Immature natural killer cell (primary cell): ENCODE measurements around the gene SUGCT. TPM values are rescaled to one million over a fixed set of nuclear protein-coding genes. Genes with fewer than 3 reads are reported as not detected.
A peak's percentile ranks its signal among the peaks of the same experiment; 100 is the strongest.
"Not testable (repeated sequence)": the region's sequence is repeated elsewhere in the genome, so short reads cannot be mapped to it uniquely, and the experiment has no call there.

Experiments used
- DNase-seq, 3 donors: peaks; one replicate each; pipeline ENCODE4 v3.0.0; 2022; ENCODE audit warnings: mixed read lengths in 1 of 3
- H3K27ac Mint-ChIP-seq, 6 donors: one replicate each; pipeline ENCODE4 v1.8.0; 2020; ENCODE audit warnings: mixed read lengths in 6 of 6, mild to moderate bottlenecking in 5 of 6, inconsistent platforms in 4 of 6, moderate library complexity in 3 of 6
- H3K27me3 Mint-ChIP-seq, 3 donors: one replicate each; pipeline ENCODE4 v1.8.0; 2020 to 2021; ENCODE audit warnings: low read depth in 3 of 3, mild to moderate bottlenecking in 3 of 3, mixed read lengths in 3 of 3, moderate library complexity in 3 of 3, inconsistent platforms in 1 of 3
- H3K36me3 Mint-ChIP-seq, 3 donors: one replicate each; pipeline ENCODE4 v1.8.0; 2020; ENCODE audit warnings: mixed read lengths in 3 of 3, inconsistent platforms in 2 of 3, mild to moderate bottlenecking in 2 of 3
- H3K4me1 Mint-ChIP-seq, 2 donors: one replicate each; pipeline ENCODE4 v1.8.0; 2020; ENCODE audit warnings: inconsistent platforms in 2 of 2, mild to moderate bottlenecking in 2 of 2, mixed read lengths in 2 of 2, moderate library complexity in 1 of 2
- H3K4me3 Mint-ChIP-seq, 5 donors: one replicate each; pipeline ENCODE4 v1.8.0; 2020; ENCODE audit warnings: mild to moderate bottlenecking in 5 of 5, mixed read lengths in 5 of 5, inconsistent platforms in 3 of 5, moderate library complexity in 3 of 5
- H3K9me3 Mint-ChIP-seq, 6 donors: one replicate each; pipeline ENCODE4 v1.8.0; 2020; ENCODE audit warnings: mild to moderate bottlenecking in 6 of 6, mixed read lengths in 6 of 6, inconsistent platforms in 4 of 6, moderate library complexity in 3 of 6
- polyA plus RNA-seq, 3 donors: library from polyadenylated mRNA; unstranded; fragments of 300-500 nt; fragmentation: Illumina TruSeq; gene quantifications; one replicate each; pipeline ENCODE4 v1.2.3, GENCODE V29; 2021

SUGCT gene
- polyA plus RNA-seq, 3 donors from 2014 or later: 0.28 TPM; not detected in 2

- H3K9me3 Mint-ChIP-seq, DNase-seq: not testable (repeated sequence)
These were observed 16.6 kb upstream of the SUGCT start for GRCh38 chr7:40118201-40118600.

GRCh38 chr7:40120020-40120419 lies 14.8 kb upstream of the SUGCT start:
- Mint-ChIP-seq H3K4me3 (no peak overlapping the region), H3K36me3 (peaks cover 0 to 10% (median 0%) of the 10 kb centered on the region in 3 donors), H3K4me1 (peaks cover 0 to 7% of the 10 kb centered on the region in 2 donors), H3K27ac (no peak overlapping the region), H3K9me3 (no peaks in the 10 kb centered on the region), H3K27me3 (peaks cover 0 to 2% (median 0%) of the 10 kb centered on the region in 3 donors)
- DNase-seq: no peak

More at GRCh38 chr7:40118201-40118600, 16.6 kb upstream of the SUGCT start:
- not testable (repeated sequence) for H3K4me3 Mint-ChIP-seq, H3K36me3 Mint-ChIP-seq, H3K27me3 Mint-ChIP-seq, H3K4me1 Mint-ChIP-seq, H3K27ac Mint-ChIP-seq

- H3K4me3 Mint-ChIP-seq, DNase-seq, H3K27ac Mint-ChIP-seq, H3K9me3 Mint-ChIP-seq, H3K4me1 Mint-ChIP-seq, H3K36me3 Mint-ChIP-seq, H3K27me3 Mint-ChIP-seq: not testable (repeated sequence)
These were observed 12.5 kb upstream of the SUGCT start for GRCh38 chr7:40122100-40122939.

- peaks cover 2 to 14% of the 10 kb centered on the region in 2 donors for H3K4me1 Mint-ChIP-seq
- H3K27me3 Mint-ChIP-seq: peaks cover 0 to 4% (median 2%) of the 10 kb centered on the region in 3 donors
- H3K36me3 Mint-ChIP-seq: peaks cover 0 to 4% (median 0%) of the 10 kb centered on the region in 3 donors
- H3K4me3 Mint-ChIP-seq: no peak overlapping the region
- DNase-seq: no peak
- H3K9me3 Mint-ChIP-seq: no peaks in the 10 kb centered on the region
- no peak overlapping the region for H3K27ac Mint-ChIP-seq
These were observed 11.9 kb upstream of the SUGCT start for GRCh38 chr7:40122940-40123254.

- DNase-seq: no peak
- Mint-ChIP-seq H3K4me1 (peaks cover 34 to 50% of the 10 kb centered on the region in 2 donors), H3K9me3 (peaks cover 0 to 2% (median 0%) of the 10 kb centered on the region in 6 donors), H3K27ac (peak overlapping the region; percentile 80 to 93 (median 90)), H3K27me3 (peaks cover 8 to 19% (median 19%) of the 10 kb centered on the region in 3 donors), H3K36me3 (no peaks in the 10 kb centered on the region), H3K4me3 (peak overlapping the region; percentile 95 to 99 (median 97))
These were observed 1.0 kb upstream of the SUGCT start for GRCh38 chr7:40133561-40134427.

GRCh38 chr7:40135317-40135610 lies 459 bp downstream of the SUGCT start:
- Mint-ChIP-seq H3K27me3 (peaks cover 11 to 19% (median 19%) of the 10 kb centered on the region in 3 donors), H3K9me3 (peaks cover 0 to 2% (median 0%) of the 10 kb centered on the region in 6 donors), H3K36me3 (no peaks in the 10 kb centered on the region), H3K4me3 (peak overlapping the region; percentile 75 to 98 (median 78)), H3K4me1 (peaks cover 29 to 35% of the 10 kb centered on the region in 2 donors), H3K27ac (peak overlapping the region in 1 of 6 donors; percentile 71)
- no peak for DNase-seq

- peak overlapping the region in 1 of 5 donors; percentile 54 for H3K4me3 Mint-ChIP-seq
- peaks cover 0 to 2% (median 0%) of the 10 kb centered on the region in 6 donors for H3K9me3 Mint-ChIP-seq
- no peaks in the 10 kb centered on the region for H3K36me3 Mint-ChIP-seq
- no peak overlapping the region for H3K27ac Mint-ChIP-seq
- no peak for DNase-seq
- H3K4me1 Mint-ChIP-seq: peaks cover 15 to 21% of the 10 kb centered on the region in 2 donors
- H3K27me3 Mint-ChIP-seq: peaks cover 11 to 25% (median 19%) of the 10 kb centered on the region in 3 donors
These were observed 2.8 kb downstream of the SUGCT start for GRCh38 chr7:40137563-40137962.

GRCh38 chr7:40138973-40139372 lies 4.2 kb downstream of the SUGCT start:
- Mint-ChIP-seq H3K36me3 (no peaks in the 10 kb centered on the region), H3K4me3 (no peak overlapping the region), H3K27me3 (peaks cover 14 to 25% (median 17%) of the 10 kb centered on the region in 3 donors), H3K27ac (no peak overlapping the region), H3K4me1 (peaks cover 4 to 7% of the 10 kb centered on the region in 2 donors), H3K9me3 (peaks cover 0 to 2% (median 0%) of the 10 kb centered on the region in 6 donors)
- DNase-seq: no peak

- H3K36me3 Mint-ChIP-seq, H3K27ac Mint-ChIP-seq, H3K4me3 Mint-ChIP-seq, DNase-seq, H3K4me1 Mint-ChIP-seq, H3K9me3 Mint-ChIP-seq: not testable (repeated sequence)
- peaks cover 12 to 22% (median 14%) of the 10 kb centered on the region in 3 donors for H3K27me3 Mint-ChIP-seq
These were observed 5.1 kb downstream of the SUGCT start for GRCh38 chr7:40139891-40140290.

GRCh38 chr7:40141916-40142315 lies 7.1 kb downstream of the SUGCT start:
- H3K36me3 Mint-ChIP-seq, DNase-seq, H3K9me3 Mint-ChIP-seq, H3K27ac Mint-ChIP-seq, H3K4me1 Mint-ChIP-seq, H3K4me3 Mint-ChIP-seq: not testable (repeated sequence)
- H3K27me3 Mint-ChIP-seq: peaks cover 4 to 17% (median 10%) of the 10 kb centered on the region in 3 donors

GRCh38 chr7:40145596-40146130 lies 10.9 kb downstream of the SUGCT start:
- H3K36me3 Mint-ChIP-seq, H3K4me3 Mint-ChIP-seq, H3K4me1 Mint-ChIP-seq, DNase-seq, H3K27ac Mint-ChIP-seq, H3K9me3 Mint-ChIP-seq: not testable (repeated sequence)
- H3K27me3 Mint-ChIP-seq: peaks cover 6 to 12% (median 7%) of the 10 kb centered on the region in 3 donors

GRCh38 chr7:40147371-40148246 lies 12.8 kb downstream of the SUGCT start:
- DNase-seq: no peak
- no peak overlapping the region for H3K27ac Mint-ChIP-seq
- H3K9me3 Mint-ChIP-seq: no peaks in the 10 kb centered on the region
- H3K4me1 Mint-ChIP-seq: no peaks in the 10 kb centered on the region
- peaks cover 7 to 9% (median 8%) of the 10 kb centered on the region in 3 donors for H3K27me3 Mint-ChIP-seq
- no peak overlapping the region for H3K4me3 Mint-ChIP-seq
- H3K36me3 Mint-ChIP-seq: no peaks in the 10 kb centered on the region

- not testable (repeated sequence) for H3K9me3 Mint-ChIP-seq, H3K36me3 Mint-ChIP-seq, H3K27me3 Mint-ChIP-seq, DNase-seq, H3K4me1 Mint-ChIP-seq, H3K27ac Mint-ChIP-seq, H3K4me3 Mint-ChIP-seq
These were observed 13.4 kb downstream of the SUGCT start for GRCh38 chr7:40148247-40148580.
